Measurements from ENCODE around the gene FBXO33.

FBXO33 gene

DNA sequence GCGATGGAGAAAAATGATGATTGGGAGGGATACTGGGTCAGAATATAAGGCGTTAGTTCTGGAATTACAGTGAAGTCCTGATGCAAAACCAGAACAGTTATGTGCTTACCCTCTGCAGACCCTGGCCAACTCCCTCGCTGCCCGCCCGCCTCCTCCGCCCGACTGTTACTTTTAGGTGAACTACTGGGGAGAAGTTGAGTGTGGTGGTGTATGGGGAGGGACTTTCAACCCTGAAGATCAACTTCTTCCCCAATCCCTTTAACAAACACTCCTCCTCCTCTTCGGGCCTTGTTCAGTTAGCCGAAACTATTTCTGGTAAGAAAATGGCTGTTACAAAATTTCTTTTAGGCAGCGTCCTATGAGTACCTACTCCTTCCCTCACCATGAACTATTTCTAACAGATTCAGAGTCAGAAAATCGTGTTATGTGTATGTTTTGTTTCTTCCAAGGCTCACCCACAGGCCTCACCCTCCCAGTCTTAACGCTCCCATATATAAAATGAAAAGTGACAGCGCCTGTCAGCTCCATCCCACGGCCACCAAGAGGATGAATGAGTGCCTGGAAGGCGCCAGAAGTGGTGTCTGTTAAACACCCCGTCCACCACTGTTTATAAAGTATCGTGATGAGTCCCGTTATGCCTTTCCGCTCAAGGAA is 1.3 kb downstream of the FBXO33 start:
- no peak for DNase-seq

DNA sequence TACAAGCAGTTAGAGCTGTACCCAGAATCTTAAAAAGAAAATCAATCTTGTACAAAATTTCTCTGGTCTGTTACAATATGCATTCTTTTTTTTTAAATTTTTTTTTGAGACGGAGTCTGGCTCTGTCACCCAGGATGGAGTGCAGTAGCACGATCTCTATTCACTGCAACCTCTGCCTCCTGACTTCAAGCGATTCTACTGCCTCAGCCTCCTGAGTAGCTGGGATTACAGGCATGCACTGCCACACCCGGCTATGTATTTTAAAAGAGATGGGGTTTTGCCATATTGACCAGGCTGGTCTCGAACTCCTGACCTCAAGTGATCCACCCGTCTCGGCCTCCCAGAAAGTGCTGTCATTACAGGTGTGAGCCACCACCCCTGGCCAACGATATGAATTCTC is 4.1 kb downstream of the FBXO33 start:
- DNase-seq, result no peak

DNA sequence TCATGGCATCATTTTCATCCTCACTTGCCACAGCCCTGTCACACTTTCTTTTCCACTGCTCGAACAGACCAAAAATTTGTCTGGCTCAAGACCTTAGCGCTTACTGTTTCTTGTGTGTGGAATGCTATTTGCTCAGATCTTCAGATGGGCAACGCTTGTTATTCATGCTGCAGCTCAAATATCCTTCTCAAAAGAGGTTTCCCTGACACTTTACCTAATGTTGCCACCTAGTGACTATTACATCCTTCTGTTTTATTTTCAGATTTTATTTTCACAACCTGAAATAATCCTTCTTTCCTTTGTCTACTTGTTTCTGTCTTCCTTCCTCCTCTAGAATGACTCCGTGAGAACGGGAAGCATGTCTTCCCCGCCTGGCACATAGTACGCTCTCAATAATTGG is 5.6 kb downstream of the FBXO33 start:
- peak; percentile 71 for DNase-seq

DNA sequence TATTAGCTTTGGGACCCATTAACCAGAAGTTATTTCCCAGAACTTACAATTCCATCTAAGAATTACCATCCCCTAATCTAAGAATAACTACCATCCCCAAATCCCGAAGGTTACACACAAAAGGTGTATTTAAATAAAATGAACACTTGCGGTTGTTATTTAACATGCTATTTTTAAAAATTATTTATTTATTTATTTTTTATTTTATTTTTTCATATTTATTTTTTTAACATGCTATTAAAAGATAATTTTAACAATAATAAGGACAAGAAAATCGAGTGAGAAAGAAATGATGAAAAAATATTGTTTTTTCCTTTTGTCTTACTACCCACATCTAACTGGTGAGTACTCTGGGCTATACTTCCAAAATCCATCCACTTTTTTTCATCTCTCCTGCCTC is 6.3 kb downstream of the FBXO33 start:
- DNase-seq, result no peak

DNA sequence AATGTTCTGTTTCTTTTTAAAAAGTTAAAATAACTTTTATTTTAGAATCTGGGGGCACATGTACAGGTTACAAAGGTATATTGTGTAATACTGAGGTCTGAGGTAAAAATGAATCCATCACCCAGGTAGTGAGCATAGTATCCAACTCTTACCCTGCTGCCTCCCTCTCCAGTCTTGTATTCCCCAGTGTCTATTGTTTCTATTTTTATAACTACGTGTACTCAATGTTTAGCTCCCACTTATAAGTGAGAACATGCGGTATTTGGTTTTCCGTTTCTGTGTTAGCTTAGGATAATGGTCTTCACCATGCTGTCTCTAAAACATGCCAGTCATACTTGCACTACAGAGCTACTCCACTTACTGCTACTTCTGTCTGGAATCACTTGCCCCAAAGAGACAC is 8.4 kb downstream of the FBXO33 start:
- no peak for DNase-seq

DNA sequence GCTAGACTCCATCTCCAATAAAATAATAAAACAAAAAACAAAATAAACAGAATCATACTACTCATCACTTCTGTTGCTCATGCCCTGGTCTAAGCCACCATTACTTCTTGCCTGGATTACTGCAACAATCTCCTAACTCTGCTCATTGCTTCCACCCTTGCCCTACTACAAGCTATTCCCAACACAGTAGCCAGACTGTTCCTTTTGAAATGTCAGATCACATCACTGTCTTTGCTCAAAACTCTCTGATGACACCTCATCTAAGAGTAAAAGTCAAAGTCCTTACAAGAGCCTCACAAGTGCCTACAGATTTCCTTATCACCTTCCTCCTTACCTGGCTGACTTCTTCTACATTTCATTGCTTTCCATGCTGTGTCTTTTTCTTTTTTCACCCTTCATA is 10.0 kb downstream of the FBXO33 start:
- DNase-seq, result no peak

DNA sequence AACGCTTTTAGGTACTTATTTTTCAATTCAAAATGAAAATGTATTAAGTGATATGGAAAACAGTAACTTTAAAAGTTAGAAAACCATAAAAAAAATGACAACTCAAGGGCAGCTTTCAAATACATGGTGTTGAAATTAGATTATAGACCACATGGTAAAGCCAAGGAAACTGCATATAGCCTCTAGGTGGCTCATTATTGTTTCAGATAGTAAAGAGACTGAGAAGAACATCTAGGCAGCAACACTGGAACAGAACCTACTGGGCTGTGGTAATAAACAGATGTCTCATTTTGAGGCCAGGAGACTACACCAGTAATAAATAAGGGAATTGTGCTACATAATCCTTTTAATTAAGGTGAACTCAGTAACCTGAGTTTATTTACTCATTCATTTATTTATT is 13.0 kb downstream of the FBXO33 start:
- no peak for DNase-seq

DNA sequence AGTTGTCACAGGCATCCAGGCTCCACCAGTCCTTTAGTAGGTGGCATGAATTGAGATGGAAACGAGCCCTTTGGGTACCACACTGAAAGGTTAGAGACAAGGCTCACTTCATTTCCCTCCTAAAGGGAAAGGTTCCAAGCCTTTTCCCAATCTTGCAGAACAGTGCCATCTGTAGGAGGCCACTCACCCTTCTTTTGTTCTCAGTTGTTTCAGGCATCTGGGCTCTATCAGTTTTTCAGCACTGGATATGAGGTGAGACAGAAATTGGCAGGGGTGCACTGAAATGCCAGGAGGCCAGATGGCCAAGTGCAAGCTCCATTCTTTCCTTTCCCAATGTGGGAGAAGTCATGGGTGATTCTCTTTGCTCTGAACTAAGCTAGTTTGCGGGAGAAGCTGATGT is 15.2 kb downstream of the FBXO33 start:
- DNase-seq, result peak; percentile 35

DNA sequence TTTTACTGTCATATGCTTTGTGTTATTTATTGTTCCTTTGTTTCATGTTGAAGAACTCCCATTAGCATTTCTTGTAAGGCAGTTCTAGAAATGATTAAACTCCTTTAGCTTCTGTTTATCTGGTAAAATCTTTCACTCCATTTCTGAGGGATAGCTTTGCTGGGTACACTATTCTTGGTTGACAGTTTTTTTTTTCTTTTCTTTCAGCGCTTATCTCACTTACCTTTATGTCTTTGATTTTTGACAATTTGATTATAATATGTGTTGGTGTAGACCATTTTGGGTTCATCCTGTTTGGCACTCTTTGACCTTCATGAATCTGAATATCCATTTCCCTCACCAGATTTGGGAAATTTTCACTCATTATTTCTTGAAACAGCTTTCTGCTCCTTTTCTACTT is 16.2 kb downstream of the FBXO33 start:
- DNase-seq, result no peak

DNA sequence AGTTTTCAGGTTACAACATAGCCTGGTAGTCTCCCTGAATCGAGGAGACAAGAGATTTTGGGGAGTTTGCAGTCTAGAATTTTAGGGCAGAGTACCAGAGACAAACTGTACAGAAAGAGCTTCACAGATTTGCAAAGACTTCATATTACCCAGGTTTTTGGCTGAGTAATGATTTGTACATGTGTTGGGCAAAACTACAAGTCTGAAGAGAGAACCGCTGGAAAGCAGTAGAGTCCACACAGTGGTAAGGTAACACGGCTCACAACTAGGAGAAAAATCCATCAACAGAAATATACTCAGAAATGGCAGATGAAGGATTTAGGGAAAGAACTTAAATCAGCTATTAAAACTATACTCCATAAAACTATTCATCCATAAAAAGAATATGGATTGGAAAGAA is 25.7 kb downstream of the FBXO33 start:
- DNase-seq, result no peak

DNA sequence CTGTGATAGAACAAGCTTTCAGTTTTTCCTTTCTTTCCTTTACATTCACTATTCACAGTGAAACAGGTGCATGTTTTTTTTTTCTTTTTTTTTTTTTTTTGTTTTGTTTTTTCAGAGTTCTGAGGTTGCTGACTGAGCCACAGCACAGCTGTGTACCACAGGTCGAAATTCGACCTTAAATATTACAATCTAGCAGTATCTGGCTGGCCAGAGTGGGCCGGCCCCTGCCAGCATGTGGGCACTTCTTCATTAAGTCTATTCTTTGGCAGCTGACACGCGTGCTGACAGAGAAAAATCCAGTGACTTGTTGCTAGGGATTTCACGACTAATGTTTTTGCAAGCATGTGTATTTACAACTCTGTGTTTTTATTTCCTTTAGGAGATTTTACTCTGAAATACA is 33.9 kb downstream of the FBXO33 start:
- no peak for DNase-seq

DNA sequence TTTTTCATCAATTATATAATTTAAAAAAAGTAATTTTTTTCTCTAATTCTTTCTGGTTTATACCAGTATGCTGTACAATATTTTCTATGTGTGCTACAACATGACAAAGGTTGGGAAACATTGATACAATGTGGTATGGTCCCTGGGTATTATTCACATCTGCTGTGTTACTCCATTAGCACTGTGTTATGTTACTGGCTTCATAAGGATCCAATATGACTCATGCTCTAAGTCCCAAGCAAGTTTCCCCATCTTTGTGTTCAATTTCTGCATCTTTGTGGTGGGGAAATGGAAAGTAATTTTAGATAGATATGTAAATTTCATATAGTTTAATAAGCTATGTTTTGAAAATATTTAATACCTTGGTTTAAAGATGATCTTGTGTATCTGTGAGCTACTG is 35.8 kb downstream of the FBXO33 start:
- DNase-seq, result peak; percentile 25

DNA sequence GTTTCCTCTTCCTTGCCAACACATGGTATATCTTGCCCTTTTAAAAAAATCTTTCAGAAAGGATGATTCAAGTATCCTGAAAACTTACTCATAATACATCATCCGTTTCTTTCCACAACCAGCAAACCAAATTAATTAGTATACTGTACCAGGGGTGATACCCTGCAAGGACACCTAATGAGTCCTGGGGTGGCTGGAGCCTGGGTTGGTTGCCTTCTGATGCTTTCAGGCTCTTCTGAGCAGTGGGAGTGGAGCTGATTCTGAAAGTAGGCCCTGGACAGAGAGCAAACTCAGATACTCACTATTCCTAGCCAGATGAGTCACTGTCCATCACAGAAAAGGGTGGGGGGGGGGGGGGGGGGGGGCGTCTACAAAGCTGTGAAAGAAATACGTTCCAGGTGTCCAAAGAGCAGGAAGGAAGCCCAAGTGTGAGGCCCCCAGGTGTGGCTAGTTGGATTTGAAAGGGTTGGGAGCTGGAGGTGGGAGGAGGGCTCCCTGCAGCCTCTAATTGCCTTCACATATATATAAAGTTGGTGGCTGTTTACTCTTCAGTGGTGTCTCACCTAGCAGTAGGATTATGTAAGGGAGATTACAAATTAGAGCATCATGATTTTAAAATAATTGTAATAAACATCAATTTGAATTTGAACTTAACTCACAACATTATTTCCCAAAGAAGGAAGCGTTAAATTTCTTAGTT is 36.5 kb downstream of the FBXO33 start:
- DNase-seq, result peak; percentile 16

DNA sequence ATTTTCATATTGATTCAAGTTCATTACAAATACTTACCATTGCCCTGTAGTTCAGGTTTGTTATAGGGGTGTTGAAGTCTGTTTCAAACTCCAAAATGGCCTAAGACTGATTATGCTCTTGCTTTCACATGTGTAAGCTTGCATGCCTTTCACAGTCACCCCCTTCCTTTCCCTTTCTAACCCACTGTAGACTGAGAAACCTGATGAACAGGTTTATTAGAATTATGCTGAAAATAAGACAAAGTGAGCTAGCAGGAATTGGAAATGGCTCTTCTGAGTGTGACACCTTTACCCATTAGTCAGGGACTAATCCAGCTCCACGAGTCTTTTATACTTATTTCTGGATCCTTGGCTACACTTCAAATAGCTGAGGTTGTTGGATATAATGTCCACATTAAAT is 38.9 kb downstream of the FBXO33 start:
- DNase-seq, result no peak

DNA sequence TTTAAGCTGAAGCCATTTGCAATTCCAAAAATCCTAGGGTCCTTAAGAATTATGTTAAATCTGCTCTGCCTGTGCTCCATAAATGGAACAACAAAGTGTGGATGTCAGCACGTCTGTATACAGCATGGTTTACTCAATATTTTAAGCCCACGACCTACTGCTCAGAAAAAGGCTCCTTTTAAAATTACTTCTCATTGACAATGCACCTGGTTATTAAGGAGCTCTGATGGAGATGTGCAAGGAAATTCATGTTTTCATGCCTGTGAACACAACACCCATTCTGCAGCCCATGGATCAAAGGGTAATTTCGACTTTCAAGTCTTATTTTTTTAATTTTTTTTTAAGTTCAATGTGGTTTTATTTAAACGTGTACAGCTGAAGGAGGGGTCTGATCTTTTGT is 48.1 kb downstream of the FBXO33 start:
- no peak for DNase-seq

DNA sequence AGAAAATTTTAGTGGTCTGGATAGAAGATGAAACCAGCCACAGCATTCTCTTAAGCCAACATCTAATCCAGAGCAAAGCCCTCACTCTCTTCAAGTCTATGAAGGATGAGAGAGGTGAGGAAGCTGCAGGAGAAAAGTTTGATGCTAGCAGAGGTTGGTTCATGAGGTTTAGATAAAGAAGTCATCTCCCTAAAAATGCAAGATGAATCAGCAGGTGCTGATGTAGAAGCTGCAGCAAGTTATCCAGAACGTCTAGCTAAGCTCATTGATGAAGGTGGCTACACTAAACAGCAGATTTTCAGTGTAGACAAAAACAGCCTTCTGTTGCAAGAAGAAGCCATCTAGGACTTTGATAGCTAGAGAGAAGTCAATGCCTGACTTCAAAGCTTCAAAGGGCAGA is 48.5 kb downstream of the FBXO33 start:
- no peak for DNase-seq

DNA sequence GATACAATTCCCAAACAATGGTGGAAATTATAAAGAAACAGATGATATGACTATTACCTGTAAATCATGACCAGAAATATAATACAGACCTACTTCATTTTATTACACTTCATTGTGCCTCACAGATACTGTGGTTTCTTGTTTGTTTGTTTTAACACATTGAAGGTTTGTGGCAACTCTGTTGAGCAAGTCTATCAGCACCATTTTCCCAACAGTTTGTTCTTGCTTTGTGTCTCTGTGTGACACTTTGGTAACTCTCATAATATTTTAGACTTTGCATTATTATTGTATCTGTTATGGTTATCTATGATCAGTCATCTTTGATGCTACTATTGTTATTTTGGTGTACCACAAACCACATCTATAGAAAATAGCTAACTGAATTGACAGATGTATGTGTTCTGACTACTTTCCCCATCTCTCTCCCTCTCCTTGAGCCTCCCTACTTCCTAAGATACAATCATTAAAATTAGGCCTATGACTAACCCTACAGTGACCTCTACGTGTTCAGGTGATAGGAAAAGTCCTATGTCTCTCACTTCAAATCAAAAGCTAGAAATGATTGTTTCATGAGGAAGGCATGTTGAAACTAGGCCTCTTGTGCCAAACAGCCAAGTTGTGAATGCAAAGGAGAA is 49.1 kb downstream of the FBXO33 start:
- DNase-seq, result no peak

DNA sequence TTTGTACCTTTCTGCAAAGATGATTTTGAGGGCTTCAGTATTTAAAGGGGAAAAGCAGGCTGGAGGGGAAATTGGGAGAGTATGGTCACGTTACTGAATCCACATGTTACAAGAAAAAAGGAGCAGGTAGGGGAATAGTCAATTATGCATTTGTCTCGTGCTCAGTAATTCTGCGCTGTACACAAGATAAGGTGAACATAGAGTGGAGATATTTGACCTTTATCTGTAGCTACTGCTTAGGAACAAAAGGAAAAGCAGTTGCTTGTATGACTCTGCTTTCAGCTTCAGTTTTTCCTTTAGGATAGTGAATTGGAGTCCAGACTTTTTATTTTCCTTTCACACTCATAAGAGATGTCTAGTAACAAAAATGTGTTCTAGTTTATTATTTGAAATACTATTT is 49.8 kb downstream of the FBXO33 start:
- no peak for DNase-seq

DNA sequence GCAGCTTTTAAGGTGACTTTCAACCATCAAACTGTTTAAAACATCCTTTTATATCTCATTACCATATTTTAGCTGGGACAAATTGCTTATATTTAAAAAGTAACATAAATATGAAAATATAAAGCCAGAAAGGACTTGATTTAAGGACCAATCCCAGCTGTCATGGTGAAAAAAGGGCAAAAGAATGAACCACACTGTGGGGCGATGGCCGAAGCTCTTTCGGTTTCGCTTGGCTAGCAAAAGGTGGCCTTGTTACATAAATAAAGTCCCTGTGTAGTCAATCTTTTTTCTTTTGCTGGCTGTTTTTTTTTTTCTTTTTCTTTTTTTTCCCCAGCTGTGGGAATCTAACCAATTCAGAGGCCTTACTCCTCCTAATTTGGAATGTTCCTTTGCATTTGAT is 50.9 kb downstream of the FBXO33 start:
- no peak for DNase-seq

DNA sequence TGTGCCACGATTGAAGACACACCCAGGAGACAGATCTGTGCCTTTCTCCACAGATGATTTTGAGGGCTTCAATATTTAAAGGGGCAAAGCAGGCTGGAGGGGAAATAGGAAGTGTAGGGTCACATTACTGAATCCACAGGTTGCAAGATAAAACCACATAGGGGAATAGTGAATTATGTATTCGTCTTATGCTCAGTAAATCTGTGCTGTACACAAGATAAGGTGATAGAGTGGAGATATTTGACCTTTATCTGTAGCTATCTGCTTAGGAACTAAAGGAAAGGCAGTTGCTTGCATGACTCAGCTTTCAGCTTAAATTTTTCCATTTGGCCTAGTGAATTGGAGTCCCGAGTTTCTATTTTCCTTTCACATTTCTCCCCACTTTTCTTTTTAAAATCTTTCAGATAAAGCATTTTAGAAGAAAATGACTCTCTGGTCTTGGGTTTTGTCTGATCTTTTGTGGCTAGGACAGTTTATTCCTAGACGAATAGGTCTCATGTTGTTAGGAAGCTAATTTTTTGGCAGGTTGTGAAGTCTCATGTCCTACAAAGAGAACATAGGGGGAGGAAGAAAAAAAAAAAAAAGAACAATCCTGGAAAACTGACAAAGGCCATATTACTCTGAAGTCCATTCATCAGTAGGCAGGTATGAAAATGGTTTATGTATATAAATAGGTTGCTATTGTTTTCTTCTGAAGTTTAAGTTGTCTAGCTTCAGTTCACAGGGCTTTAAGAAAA is 55.4 kb downstream of the FBXO33 start:
- DNase-seq, result peak; percentile 16

DNA sequence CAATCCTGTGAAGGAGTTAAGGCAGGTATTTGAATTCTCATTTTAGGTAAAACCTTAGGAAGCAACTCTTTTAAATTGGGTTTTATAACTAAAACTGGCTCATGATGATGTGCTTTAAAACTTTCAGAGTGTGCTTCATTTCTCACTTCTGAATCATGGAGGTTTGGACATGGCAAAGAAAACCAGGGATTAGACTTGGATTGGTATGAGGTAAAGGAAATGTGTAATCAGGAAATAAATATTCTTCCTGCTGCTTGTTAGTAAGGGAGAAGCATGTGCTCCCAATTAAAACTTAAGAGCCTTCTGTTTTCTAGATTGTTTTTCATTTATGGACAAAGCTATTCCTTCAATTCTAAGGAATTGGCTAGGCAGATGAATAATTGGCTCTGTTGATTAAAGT is 57.4 kb downstream of the FBXO33 start:
- DNase-seq, result peak; percentile 79

DNA sequence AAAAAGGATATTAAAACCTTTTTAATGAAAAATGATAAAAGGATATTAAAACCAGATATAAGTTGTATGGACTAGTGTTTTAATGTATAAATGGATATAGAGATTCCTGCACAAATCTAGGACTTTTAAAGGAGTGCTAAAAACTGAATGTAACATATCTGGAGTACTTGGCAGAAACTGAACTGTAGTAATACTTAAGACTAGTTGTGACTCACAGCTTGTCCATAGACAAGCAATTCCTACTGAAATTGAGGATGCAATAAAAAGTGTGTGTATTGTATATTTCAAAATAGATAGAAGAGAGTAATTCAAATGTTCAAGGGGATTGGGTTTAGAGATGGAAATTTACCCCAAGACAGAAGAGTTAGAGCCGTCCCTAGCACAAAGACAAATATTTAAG is 59.6 kb downstream of the FBXO33 start:
- DNase-seq, result peak; percentile 43

DNA sequence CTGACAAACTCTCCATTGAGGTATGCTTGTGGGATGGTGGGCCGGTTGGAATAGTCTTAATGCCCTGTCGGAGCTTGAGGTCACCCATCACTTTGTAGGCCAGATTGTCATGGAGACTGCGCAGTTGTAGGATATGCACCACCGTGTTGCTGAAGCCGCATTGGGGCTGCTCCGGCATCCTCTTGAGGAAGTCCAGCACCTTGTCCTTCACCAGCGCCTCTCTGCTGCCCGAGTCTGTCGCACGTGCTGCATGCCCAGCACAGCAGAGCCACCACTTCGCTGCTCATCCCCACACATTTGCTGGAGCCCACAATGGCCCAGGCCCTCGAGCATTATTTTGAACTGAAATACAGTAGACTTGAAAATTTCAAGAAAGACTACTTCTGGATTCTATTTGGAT is 61.8 kb downstream of the FBXO33 start:
- no peak for DNase-seq

DNA sequence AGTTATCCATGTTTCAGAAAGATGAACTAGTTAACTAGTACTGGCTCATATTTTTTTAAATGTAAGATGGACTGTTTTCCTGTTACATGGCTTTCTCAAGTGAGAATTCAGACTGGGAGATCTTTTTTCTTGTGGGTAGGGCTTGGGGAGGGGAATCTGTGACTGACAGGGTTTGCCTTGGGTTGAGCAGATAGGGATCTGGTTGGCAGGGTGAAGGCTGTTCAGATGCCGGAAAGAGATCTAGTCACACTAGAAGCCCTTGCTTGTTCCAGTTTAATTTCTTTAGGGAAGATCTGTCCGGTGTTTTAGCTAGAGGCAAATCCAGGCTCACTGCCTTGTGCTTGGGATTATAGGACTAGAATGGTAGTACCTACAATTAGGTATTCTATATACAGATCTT is 63.2 kb downstream of the FBXO33 start:
- no peak for DNase-seq
